Pancreas (tissue), 10 donors: ENCODE data around the gene RPL27A. TPM values are rescaled to one million over a fixed set of nuclear protein-coding genes. Genes with fewer than 3 reads are reported as not detected.

ENCODE experiments used
- ATAC-seq, 4 donors: fragments of 200-7000 bp; cut with Tn5 transposase; one replicate each; pipeline versions ENCODE4 v1.8.0 to v1.9.1; 2020; ENCODE audit warnings: mild to moderate bottlenecking in 4 of 4, moderate library complexity in 4 of 4
- DNase-seq, 6 donors: peaks; one replicate each; pipeline ENCODE4 v3.0.0-alpha.2; 2020
- FAIRE-seq: peaks from 2 replicates; lab custom pipeline; 2012; peaks lifted over from hg19 to GRCh38; lab: Jason Lieb, UNC
- H3K27ac ChIP-seq, 4 donors: fragments of 200-600 bp; sonication (generic); 1 replicate in 3 of 4; 2 replicates in 1 of 4; pipeline versions ENCODE4 v1.5.0 to v1.8.0; 2020
- H3K27me3 ChIP-seq, 4 donors: fragments of 200-600 bp; one replicate each; pipeline ENCODE4 v1.8.0; 2021
- H3K36me3 ChIP-seq, 3 donors: fragments of 200-600 bp; sonication (generic) in 1 of 3; one replicate each; pipeline versions ENCODE4 v1.5.0 to v1.8.0; 2020 to 2021
- H3K4me1 ChIP-seq, 3 donors: fragments of 200-600 bp; one replicate each; pipeline ENCODE4 v1.8.0; 2021
- H3K4me3 ChIP-seq, 4 donors: fragments of 200-600 bp; sonication (generic) in 2 of 4; one replicate each; pipeline versions ENCODE4 v1.5.0 to v1.8.0; 2020 to 2021
- H3K9me3 ChIP-seq, 4 donors: fragments of 200-600 bp; one replicate each; pipeline ENCODE4 v1.8.0; 2021
- CTCF ChIP-seq, 4 donors: fragments of 200-600 bp; sonication (generic) in 3 of 4; IDR thresholded peaks; one replicate each; pipeline versions ENCODE4 v1.5.0 to v1.8.0; 2021; ENCODE audit warnings: antibody characterized with exemption in 4 of 4
- WGBS, 2 donors: extraction: QIAGEN DNeasy Blood & Tissue Kit; methylation state at CpG; one replicate each; pipeline ENCODE4 v1.1.7; 2013; 5-methylcytosine and 5-hydroxymethylcytosine counted together
- intact Hi-C, 3 donors: fragments of 100-400 bp; cut with DNase I; formaldehyde crosslinking; loops; one replicate each; pipeline versions ENCODE4 v1.11.1 to v1.14.2; 2022
- polyA plus RNA-seq, 2 donors: library from polyadenylated mRNA; stranded (reverse); fragments of 200-250 nt; gene quantifications; one replicate each; pipeline ENCODE4 v1.2.3, GENCODE V29; 2013
- total RNA-seq, 6 donors: library from RNA; stranded (reverse); fragmentation: NEBNext Ultra II Directional in 4 of 6; extraction: Animal tissue kit (Norgen Biotek cat#: 25700) in 4 of 6; gene quantifications; one replicate each; pipeline versions ENCODE4 v1.2.1 to v1.2.4, GENCODE V29; 2021 to 2023
- donor health status: healthy with polysubstance abuse.
- donor health status: DM: no; HTN: no; CAD: no; lungs with moderate emphysema.
- donor health status: DM: no; HTN: no; CAD: no.
- donor health status: control.
- donor health status: control.
- donor health status: Bipolar disorder and iron deficiency.
- donor health status: DM: yes; HTN: yes; CAD: no.
- donor health status: DM: no; HTN: no; CAD: no.
- donor health status: DM: no; HTN: no; CAD: no.
- donor health status: DM: yes; HTN: yes; CAD: no.

The RPL27A gene
- total and polyA plus RNA-seq, 8 donors, result 321 to 2,393 (median 619) TPM

GRCh38 chr11:8706673-8707432 is 24.3 kb downstream of the RPL27A start:
- Histone ChIP-seq H3K4me1 (peaks cover 27 to 32% (median 29%) of the 10 kb centered on the region in 3 donors), H3K4me3 (no peak overlapping the region), H3K27ac (peak overlapping the region; percentile 62 to 78 (median 66)), H3K27me3 (no peaks in the 10 kb centered on the region), H3K9me3 (no peaks in the 10 kb centered on the region), H3K36me3 (peaks cover 0 to 8% (median 0%) of the 10 kb centered on the region in 3 donors)
- DNase-seq, result no peak
- FAIRE-seq, result no peak
- intact Hi-C loops, result loop anchor here in 1 of 3 donors (10.0 kb wide), 1 partner anchor 108 kb away; a partner anchor contains a TSS
- ATAC-seq, result no peak
- WGBS, 2 donors, result 88 to 90% methylated on average over 14 of the region's 14 CpGs
- TF ChIP-seq CTCF (IDR thresholded peaks at IDR 0.05), result no peak

- DNase-seq (peak; percentile 84 to 97 (median 94)), FAIRE-seq (no peak), ATAC-seq (peak; percentile 92 to 95 (median 94))
- H3K36me3 ChIP-seq, result peaks cover 0 to 15% (median 0%) of the 10 kb centered on the region in 3 donors
- intact Hi-C loops, result loop anchor here in 1 of 3 donors (10.0 kb wide), 1 partner anchor 107 kb away; a partner anchor contains a TSS
- H3K4me1 ChIP-seq, result peaks cover 27 to 32% (median 29%) of the 10 kb centered on the region in 3 donors
- H3K27ac ChIP-seq, result peak overlapping the region; percentile 62 to 78 (median 66)
- H3K9me3 ChIP-seq, result no peaks in the 10 kb centered on the region
- no peaks in the 10 kb centered on the region for H3K27me3 ChIP-seq
- no peak for TF ChIP-seq CTCF (IDR thresholded peaks at IDR 0.05)
- WGBS, 2 donors, result 13 to 18% methylated on average over 10 of the region's 10 CpGs
- no peak overlapping the region for H3K4me3 ChIP-seq
Observed at GRCh38 chr11:8707541-8708191, 25.1 kb downstream of the RPL27A start.

GRCh38 chr11:8709002-8709672 is 26.5 kb downstream of the RPL27A start:
- DNase-seq (peak in 4 of 6 donors; percentile 56 to 81 (median 72)), FAIRE-seq (peak; percentile 65), ATAC-seq (peak in 3 of 4 donors; percentile 10 to 37 (median 25))
- 40 to 42% methylated on average over 12 of the region's 12 CpGs for WGBS, 2 donors
- intact Hi-C loops, result loop anchor here in 1 of 3 donors (10.0 kb wide), 1 partner anchor 106 kb away; a partner anchor contains a TSS
- Histone ChIP-seq H3K27ac (peak overlapping the region; percentile 62 to 78 (median 66)), H3K4me3 (no peak overlapping the region), H3K4me1 (peaks cover 27 to 32% (median 29%) of the 10 kb centered on the region in 3 donors), H3K36me3 (peaks cover 0 to 11% (median 4%) of the 10 kb centered on the region in 3 donors), H3K9me3 (no peaks in the 10 kb centered on the region), H3K27me3 (no peaks in the 10 kb centered on the region)
- TF ChIP-seq CTCF (IDR thresholded peaks at IDR 0.05), result no peak

- WGBS, 2 donors, result 68 to 83% methylated on average over 4 of the region's 4 CpGs
- Histone ChIP-seq H3K4me3 (no peak overlapping the region), H3K36me3 (peaks cover 0 to 8% (median 5%) of the 10 kb centered on the region in 3 donors), H3K9me3 (no peaks in the 10 kb centered on the region), H3K4me1 (peaks cover 27 to 32% (median 29%) of the 10 kb centered on the region in 3 donors), H3K27me3 (no peaks in the 10 kb centered on the region), H3K27ac (peak overlapping the region in 3 of 4 donors; percentile 2 to 78 (median 62))
- ATAC-seq, result no peak
- TF ChIP-seq CTCF (IDR thresholded peaks at IDR 0.05), result no peak
- FAIRE-seq, result no peak
- no peak for DNase-seq
- intact Hi-C loops, result loop anchor here in 1 of 3 donors (10.0 kb wide), 1 partner anchor 105 kb away; a partner anchor contains a TSS
Observed at GRCh38 chr11:8709777-8710176, 27.2 kb downstream of the RPL27A start.
